BJ (cell line): ENCODE data around the gene ANKMY2. TPM values are rescaled to one million over a fixed set of nuclear protein-coding genes. Genes with fewer than 3 reads are reported as not detected.

Experiments used
- CTCF ChIA-PET: fragments of 350-600 bp; formaldehyde crosslinking; extraction: SDS; loops from one replicate; lab custom pipeline; 2021; ENCODE audit warnings: antibody characterized with exemption, inconsistent platforms; lab: Yijun Ruan, JAX
- POLR2A ChIA-PET: fragments of 300-600 bp; sonication (Branson Sonifier 250); formaldehyde crosslinking; extraction: SDS; loops from one replicate; lab custom pipeline; 2021; ENCODE audit warnings: antibody characterized with exemption; lab: Charles Lee
- DNase-seq: peaks from one replicate; pipeline ENCODE4 v3.0.0-alpha.2; 2011; ENCODE audit warnings: low read depth
- H3K27me3 ChIP-seq: 2 replicates; pipeline ENCODE4 v1.6.0; 2011; ENCODE audit warnings: low read length; ENCODE audit not compliant: control insufficient read depth, insufficient read depth
- H3K36me3 ChIP-seq: 2 replicates; pipeline ENCODE4 v1.5.1; 2011; ENCODE audit warnings: low read length; ENCODE audit not compliant: control insufficient read depth, insufficient read depth
- H3K4me3 ChIP-seq: 2 replicates; pipeline ENCODE4 v1.5.1; 2011; ENCODE audit warnings: low read depth, mild to moderate bottlenecking, control low read depth, low read length
- CTCF ChIP-seq: IDR thresholded peaks from 2 replicates; pipeline ENCODE4 v1.5.1; 2011; ENCODE audit warnings: low read depth, mild to moderate bottlenecking, control low read depth, inconsistent platforms, low read length, moderate library complexity; ENCODE audit not compliant: insufficient read depth
- polyA minus RNA-seq: library from RNA; depleted of rRNA, polyadenylated mRNA; stranded (reverse); fragments of >200 nt; gene quantifications from 2 replicates; pipeline ENCODE4 v1.2.3, GENCODE V29; 2011; rRNA and poly(A)+ RNA removed
- polyA plus RNA-seq: library from polyadenylated mRNA; depleted of rRNA; stranded (reverse); fragments of >200 nt; gene quantifications from 2 replicates; pipeline ENCODE4 v1.2.3, GENCODE V29; 2011; rRNA removed

Gene ANKMY2
- 14.7 and 26.4 TPM in 2 replicates for polyA plus RNA-seq
- polyA minus RNA-seq = 9.0 and 14.2 TPM in 2 replicates

GRCh38 chr7:16645593-16646471 lies at the start of gene ANKMY2, which contains the start of gene BZW2:
Gene ANKMY2, minus strand, starts transcription at chr7:16645754. Its CDS starts 181 bp downstream, at chr7:16645573.
Gene BZW2, plus strand, starts transcription at chr7:16646181. Its CDS starts 19,263 bp downstream, at chr7:16665444.
- no peak for TF ChIP-seq CTCF
- H3K4me3 ChIP-seq = peak within 1 kb of the TSS; percentile 97
- ChIA-PET POLR2A (interaction anchor here (0.6 kb wide), 1 partner anchor 24 kb away, joined by 3 read pairs; no protein-coding TSS in a partner anchor), CTCF (interaction anchor here (1.2 to 1.4 kb wide), 4 partner anchors 9 to 272 kb away, joined by 3 to 5 read pairs (median 4); no protein-coding TSS in a partner anchor)
- peak; percentile 80 for DNase-seq
- H3K27me3 ChIP-seq = no peaks in the 10 kb centered on the region
- H3K36me3 ChIP-seq = no peaks in the 10 kb centered on the region

- no peak for DNase-seq
- POLR2A ChIA-PET = no interaction called here
- H3K27me3 ChIP-seq = no peaks in the 10 kb centered on the region
- no peak for TF ChIP-seq CTCF
- H3K4me3 ChIP-seq = no peak overlapping the region
- H3K36me3 ChIP-seq = 0 out of 2 replicates have a peak, but pooled peaks cover 2% of the 10 kb centered on the region
- CTCF ChIA-PET = interaction anchor here (0.7 to 3.5 kb wide), 9 partner anchors 13 to 222 kb away, joined by 3 to 20 read pairs (median 4); no protein-coding TSS in a partner anchor
Observed at GRCh38 chr7:16694806-16695205, 49.3 kb upstream of the ANKMY2 start.

- peaks cover 4% of the 10 kb centered on the region; the same call in 1 of the 2 replicates for H3K36me3 ChIP-seq
- CTCF ChIA-PET = interaction anchor here (1.0 to 1.3 kb wide), 3 partner anchors 10 to 107 kb away, joined by 3 read pairs; no protein-coding TSS in a partner anchor
- H3K27me3 ChIP-seq = no peaks in the 10 kb centered on the region
- POLR2A ChIA-PET = no interaction called here
- no peak for TF ChIP-seq CTCF
- DNase-seq = no peak
- no peak overlapping the region for H3K4me3 ChIP-seq
Observed at GRCh38 chr7:16693601-16694318, 48.2 kb upstream of the ANKMY2 start.

GRCh38 chr7:16691241-16691640 lies 45.7 kb upstream of the ANKMY2 start:
- ChIA-PET CTCF (no interaction called here), POLR2A (interaction anchor here (0.6 kb wide), 1 partner anchor 24 kb away, joined by 12 read pairs; no protein-coding TSS in a partner anchor)
- Histone ChIP-seq H3K4me3 (no peak overlapping the region), H3K27me3 (no peaks in the 10 kb centered on the region), H3K36me3 (peaks cover 2% of the 10 kb centered on the region; the same call in 1 of the 2 replicates)
- no peak for DNase-seq
- no peak for TF ChIP-seq CTCF
